Measurements from ENCODE around the gene KMT2A.

GRCh38 chr11:118412921-118413320 is 23.4 kb upstream of the KMT2A start:
- TF ChIP-seq POLR2A (IDR thresholded peaks at IDR 0.05): no peak
- TF ChIP-seq CTCF (IDR thresholded peaks at IDR 0.05): no peak
